ENCODE data around the gene TIMM23. TPM values are rescaled to one million over a fixed set of nuclear protein-coding genes. Genes with fewer than 3 reads are reported as not detected.
A peak's percentile ranks its signal among the peaks of the same experiment; 100 is the strongest.

TIMM23 gene
- total RNA-seq, 6 experiments from 2014 or later, result 89.2 to 99.3 (median 96.4) TPM

DNA sequence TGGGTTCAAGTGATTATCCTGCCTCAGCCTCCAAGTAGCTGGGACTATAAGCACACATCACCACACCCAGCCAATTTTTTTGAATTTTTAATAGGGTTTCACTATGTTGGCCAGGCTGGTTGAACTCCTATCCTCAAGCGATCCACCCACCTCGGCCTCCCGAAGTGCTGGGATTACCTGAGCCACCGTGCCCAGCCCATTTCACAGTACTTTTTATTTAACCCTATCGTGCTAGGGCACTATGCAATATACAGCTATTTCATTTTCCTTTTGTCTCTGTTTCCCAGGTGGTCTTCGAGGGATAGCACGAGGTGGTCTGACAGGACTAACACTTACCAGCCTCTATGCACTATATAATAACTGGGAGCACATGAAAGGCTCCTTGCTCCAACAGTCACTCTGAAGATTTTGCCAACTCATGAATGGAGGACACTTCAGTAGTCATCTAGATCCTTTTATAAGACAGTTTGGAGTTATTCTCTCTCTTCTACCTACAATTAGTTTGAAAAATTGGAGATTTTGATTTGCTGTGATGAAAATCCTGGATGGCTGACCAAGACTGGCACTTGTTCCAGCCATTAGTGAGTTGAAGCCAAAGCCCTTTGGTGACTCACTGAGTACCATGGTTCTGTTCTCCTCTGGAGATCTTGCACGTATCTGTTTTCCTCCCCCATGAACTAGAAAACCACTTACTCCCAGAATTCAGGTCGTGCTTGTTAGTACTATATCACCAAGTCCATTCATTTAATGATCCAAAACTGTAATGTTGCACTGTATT is 30.8 kb downstream of the TIMM23 start:
- H3K9me3 Mint-ChIP-seq, result no peaks in the 10 kb centered on the region
- peaks cover 43% of the 10 kb centered on the region for H3K4me1 Mint-ChIP-seq (ENCODE audit: low read depth)
- TF ChIP-seq, protein P1, sequence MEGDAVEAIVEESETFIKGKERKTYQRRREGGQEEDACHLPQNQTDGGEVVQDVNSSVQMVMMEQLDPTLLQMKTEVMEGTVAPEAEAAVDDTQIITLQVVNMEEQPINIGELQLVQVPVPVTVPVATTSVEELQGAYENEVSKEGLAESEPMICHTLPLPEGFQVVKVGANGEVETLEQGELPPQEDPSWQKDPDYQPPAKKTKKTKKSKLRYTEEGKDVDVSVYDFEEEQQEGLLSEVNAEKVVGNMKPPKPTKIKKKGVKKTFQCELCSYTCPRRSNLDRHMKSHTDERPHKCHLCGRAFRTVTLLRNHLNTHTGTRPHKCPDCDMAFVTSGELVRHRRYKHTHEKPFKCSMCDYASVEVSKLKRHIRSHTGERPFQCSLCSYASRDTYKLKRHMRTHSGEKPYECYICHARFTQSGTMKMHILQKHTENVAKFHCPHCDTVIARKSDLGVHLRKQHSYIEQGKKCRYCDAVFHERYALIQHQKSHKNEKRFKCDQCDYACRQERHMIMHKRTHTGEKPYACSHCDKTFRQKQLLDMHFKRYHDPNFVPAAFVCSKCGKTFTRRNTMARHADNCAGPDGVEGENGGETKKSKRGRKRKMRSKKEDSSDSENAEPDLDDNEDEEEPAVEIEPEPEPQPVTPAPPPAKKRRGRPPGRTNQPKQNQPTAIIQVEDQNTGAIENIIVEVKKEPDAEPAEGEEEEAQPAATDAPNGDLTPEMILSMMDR (IDR thresholded peaks at IDR 0.05), result no peak
- no peaks in the 10 kb centered on the region for H3K27me3 Mint-ChIP-seq (ENCODE audit: insufficient read depth)
- no peak overlapping the region; the same call in 1 of the 2 replicates for H3K4me3 Mint-ChIP-seq
- DNase-seq, result no peak
- H3K36me3 Mint-ChIP-seq (ENCODE audit: low read depth), result peaks cover 57% of the 10 kb centered on the region
- peak overlapping the region; percentile 45; the same call in 1 of the 2 replicates for H3K27ac Mint-ChIP-seq

- Mint-ChIP-seq H3K27ac (peak overlapping the region; percentile 37; the same call in 1 of the 2 replicates), H3K9me3 (no peaks in the 10 kb centered on the region), H3K36me3 (ENCODE audit: low read depth) (peaks cover 48% of the 10 kb centered on the region), H3K27me3 (ENCODE audit: insufficient read depth) (no peaks in the 10 kb centered on the region), H3K4me3 (no peak overlapping the region), H3K4me1 (ENCODE audit: low read depth) (peaks cover 48% of the 10 kb centered on the region)
- TF ChIP-seq, protein P1 (IDR thresholded peaks at IDR 0.05), result no peak
- DNase-seq, result no peak
Measured at GRCh38 chr10:46004963-46005362, 32.7 kb downstream of the TIMM23 start.

GRCh38 chr10:46005383-46005782 is 33.1 kb downstream of the TIMM23 start:
- no peak for DNase-seq
- Mint-ChIP-seq H3K27ac (peak overlapping the region; percentile 37; the same call in 1 of the 2 replicates), H3K27me3 (ENCODE audit: insufficient read depth) (no peaks in the 10 kb centered on the region), H3K9me3 (no peaks in the 10 kb centered on the region), H3K36me3 (ENCODE audit: low read depth) (peaks cover 47% of the 10 kb centered on the region), H3K4me1 (ENCODE audit: low read depth) (peaks cover 48% of the 10 kb centered on the region), H3K4me3 (no peak overlapping the region)
- TF ChIP-seq, protein P1 (IDR thresholded peaks at IDR 0.05), result no peak

DNA sequence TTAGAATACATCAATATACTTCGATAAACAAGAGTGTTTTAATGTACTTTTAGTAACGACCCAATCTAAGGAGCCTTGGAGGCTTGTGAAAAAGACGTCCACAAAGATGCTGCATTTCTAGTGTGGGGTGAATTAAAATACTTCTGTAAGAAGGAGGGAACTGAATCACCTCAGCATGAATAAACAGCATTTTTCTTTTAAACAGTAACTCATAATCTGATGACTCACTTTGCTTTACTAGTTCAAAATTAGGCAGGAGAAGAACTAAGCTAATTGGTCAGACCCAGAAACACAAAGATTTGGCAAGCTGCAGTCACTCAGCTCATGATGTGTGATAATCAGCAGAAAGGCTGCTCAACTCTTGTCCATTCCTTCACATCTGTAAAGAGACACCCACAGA is 33.9 kb downstream of the TIMM23 start:
- Mint-ChIP-seq H3K36me3 (ENCODE audit: low read depth) (peaks cover 52% of the 10 kb centered on the region), H3K27ac (peak overlapping the region; percentile 83), H3K27me3 (ENCODE audit: insufficient read depth) (no peaks in the 10 kb centered on the region), H3K4me1 (ENCODE audit: low read depth) (peaks cover 48% of the 10 kb centered on the region), H3K4me3 (peak overlapping the region; percentile 34), H3K9me3 (no peaks in the 10 kb centered on the region)
- DNase-seq, result peak; percentile 74
- TF ChIP-seq, protein P1 (IDR thresholded peaks at IDR 0.05), result no peak

DNA sequence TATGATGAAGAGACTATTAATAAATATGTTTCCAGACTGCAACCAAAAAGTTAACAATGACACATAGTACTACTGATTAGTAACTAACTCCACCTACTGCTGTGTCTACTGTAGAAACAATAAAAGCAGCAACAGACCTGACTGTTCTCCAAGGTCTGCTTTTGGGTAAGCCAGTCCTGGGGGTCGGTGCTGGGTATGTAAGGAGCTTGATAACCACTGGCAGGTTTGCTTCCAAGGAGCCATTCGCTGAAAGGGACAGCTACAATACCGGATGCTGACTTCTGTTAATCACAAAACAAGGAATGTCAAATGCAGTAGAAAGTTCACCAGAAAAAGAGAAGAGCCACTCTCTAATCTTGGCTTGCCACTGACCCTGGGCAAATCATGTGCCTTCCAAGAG is 40.5 kb downstream of the TIMM23 start:
- peaks cover 41% of the 10 kb centered on the region for H3K4me1 Mint-ChIP-seq (ENCODE audit: low read depth)
- no peaks in the 10 kb centered on the region for H3K9me3 Mint-ChIP-seq
- DNase-seq, result no peak
- no peaks in the 10 kb centered on the region; the same call in 1 of the 2 replicates for H3K27me3 Mint-ChIP-seq (ENCODE audit: insufficient read depth)
- H3K27ac Mint-ChIP-seq, result no peak overlapping the region
- H3K4me3 Mint-ChIP-seq, result no peak overlapping the region
- peaks cover 48% of the 10 kb centered on the region for H3K36me3 Mint-ChIP-seq (ENCODE audit: low read depth)
- TF ChIP-seq, protein P1 (IDR thresholded peaks at IDR 0.05), result no peak
